Measurements from ENCODE around the gene USP21. TPM values are rescaled to one million over a fixed set of nuclear protein-coding genes. Genes with fewer than 3 reads are reported as not detected.

Gene USP21
- total and polyA plus RNA-seq, 9 of the 15 experiments (the other 6 are each of a cell fraction or from before 2014, with no cell fraction given): 4.9 to 52.4 (median 21.6) TPM

- TF ChIP-seq ZNF407 (IDR thresholded peaks at IDR 0.05; ENCODE audit: low read depth): no peak
- no peak for TF ChIP-seq ZNF282 (CRISPR knock-in tag; IDR thresholded peaks at IDR 0.05)
- no peak for TF ChIP-seq SAFB2 (IDR thresholded peaks at IDR 0.05; ENCODE audit: borderline replicate concordance, low read depth, low read length, severe bottlenecking)
- TF ChIP-seq ZNF512 (tag; IDR thresholded peaks at IDR 0.05): no peak
- no peak for TF ChIP-seq ZNF347 (CRISPR knock-in tag; IDR thresholded peaks at IDR 0.05; ENCODE audit: low read depth)
- TF ChIP-seq CBX3 (IDR thresholded peaks at IDR 0.05; ENCODE audit: borderline replicate concordance in 1 of 2, low read length in 2 of 2): no peak; a peak in 1 of 3 replicates
- no peak for TF ChIP-seq DMBX1 (CRISPR knock-in tag; IDR thresholded peaks at IDR 0.05; ENCODE audit: borderline replicate concordance)
- TF ChIP-seq HIVEP1 (CRISPR knock-in tag; IDR thresholded peaks at IDR 0.05): no peak
- no peak for TF ChIP-seq RFX7 (CRISPR knock-in tag; IDR thresholded peaks at IDR 0.05)
- TF ChIP-seq ZNF174 (CRISPR knock-in tag; IDR thresholded peaks at IDR 0.05): no peak
- TF ChIP-seq ZNF655 (CRISPR knock-in tag; IDR thresholded peaks at IDR 0.05): no peak
- TF ChIP-seq KLF6 (CRISPR knock-in tag; IDR thresholded peaks at IDR 0.05; ENCODE audit: borderline replicate concordance): no peak
- TF ChIP-seq MTF1 (CRISPR knock-in tag; IDR thresholded peaks at IDR 0.05; ENCODE audit: borderline replicate concordance): no peak
- TF ChIP-seq NFIC (IDR thresholded peaks at IDR 0.05): peak; percentile 87
- no peak for TF ChIP-seq NRF1 (conservative IDR thresholded peaks at IDR 0.05 in 1 of 2, IDR thresholded peaks at IDR 0.05 in 1 of 2)
- TF ChIP-seq HDAC8 (tag; IDR thresholded peaks at IDR 0.05): no peak
- TF ChIP-seq ATF1 (CRISPR knock-in tag; IDR thresholded peaks at IDR 0.05): no peak
- TF ChIP-seq ATF1 (tag; IDR thresholded peaks at IDR 0.05): peak; percentile 90
Measured at GRCh38 chr1:161119092-161119903, 40.0 kb upstream of the USP21 start (continued).
